NCI-H82 treated with DMSO at 0.1 percent for 48 hours (cell line): ENCODE measurements around the gene TFAP2E.
"Not testable (repeated sequence)": the region's sequence is repeated elsewhere in the genome, so short reads cannot be mapped to it uniquely, and the experiment has no call there.

Experiments
- DNase-seq: peaks from one replicate; lab custom pipeline; 2025; ENCODE audit not compliant: unreplicated experiment; lab: John Stamatoyannopoulos, UW

The TFAP2E gene

DNA sequence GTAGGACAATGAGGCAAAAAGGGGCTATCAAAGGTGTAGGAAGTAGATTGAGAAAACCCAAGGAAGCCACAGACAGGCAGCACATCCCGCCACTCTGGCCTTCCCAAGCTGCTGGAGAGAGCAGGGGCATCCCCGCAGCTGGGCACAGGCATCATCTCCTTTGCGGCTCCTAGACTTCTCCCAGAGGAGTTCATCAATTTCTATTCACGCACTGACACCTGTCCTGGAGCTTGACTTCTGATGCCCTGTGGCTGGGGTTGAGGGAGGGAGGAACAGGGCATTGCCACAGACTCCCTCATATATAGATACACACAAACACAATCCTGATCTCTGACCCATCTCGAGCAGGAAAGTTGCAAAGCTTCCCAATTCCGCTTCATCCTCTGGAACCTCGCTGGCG lies 1.9 kb upstream of the TFAP2E start:
- DNase-seq: no peak

GRCh38 chr1:35572296-35572695 lies 818 bp upstream of the TFAP2E start:
- DNase-seq: no peak

- DNase-seq: no peak
Measured at GRCh38 chr1:35574125-35574654, 1.1 kb downstream of the TFAP2E start.

- DNase-seq: no peak
Measured at GRCh38 chr1:35574655-35575415, 1.7 kb downstream of the TFAP2E start.

DNA sequence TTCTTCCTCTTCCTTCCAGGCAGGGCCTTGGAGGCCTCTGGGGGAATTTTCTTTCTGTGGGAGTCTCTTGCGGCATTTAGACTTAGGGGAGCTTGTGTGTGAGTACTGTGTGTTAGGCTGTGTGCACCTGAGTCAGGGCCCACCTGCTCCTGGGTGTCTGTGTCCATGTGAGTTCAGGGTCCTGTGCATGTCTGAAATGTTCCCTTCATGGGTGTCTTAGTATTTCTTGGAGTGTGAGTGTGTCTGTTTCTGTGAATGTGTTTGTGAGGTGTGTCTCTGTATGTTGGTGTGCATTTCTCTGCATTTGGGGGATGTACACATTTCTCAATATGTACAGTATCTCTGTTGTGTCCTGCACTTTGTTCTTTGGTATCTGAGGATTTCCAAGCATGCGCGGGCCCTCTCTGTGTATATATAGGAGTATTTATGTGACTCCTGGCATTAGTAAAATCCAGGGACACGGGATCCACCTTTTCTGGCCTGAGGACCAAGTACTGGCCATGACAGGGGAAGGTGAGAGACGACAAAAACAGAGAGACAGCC lies 2.4 kb downstream of the TFAP2E start:
- DNase-seq: no peak

DNA sequence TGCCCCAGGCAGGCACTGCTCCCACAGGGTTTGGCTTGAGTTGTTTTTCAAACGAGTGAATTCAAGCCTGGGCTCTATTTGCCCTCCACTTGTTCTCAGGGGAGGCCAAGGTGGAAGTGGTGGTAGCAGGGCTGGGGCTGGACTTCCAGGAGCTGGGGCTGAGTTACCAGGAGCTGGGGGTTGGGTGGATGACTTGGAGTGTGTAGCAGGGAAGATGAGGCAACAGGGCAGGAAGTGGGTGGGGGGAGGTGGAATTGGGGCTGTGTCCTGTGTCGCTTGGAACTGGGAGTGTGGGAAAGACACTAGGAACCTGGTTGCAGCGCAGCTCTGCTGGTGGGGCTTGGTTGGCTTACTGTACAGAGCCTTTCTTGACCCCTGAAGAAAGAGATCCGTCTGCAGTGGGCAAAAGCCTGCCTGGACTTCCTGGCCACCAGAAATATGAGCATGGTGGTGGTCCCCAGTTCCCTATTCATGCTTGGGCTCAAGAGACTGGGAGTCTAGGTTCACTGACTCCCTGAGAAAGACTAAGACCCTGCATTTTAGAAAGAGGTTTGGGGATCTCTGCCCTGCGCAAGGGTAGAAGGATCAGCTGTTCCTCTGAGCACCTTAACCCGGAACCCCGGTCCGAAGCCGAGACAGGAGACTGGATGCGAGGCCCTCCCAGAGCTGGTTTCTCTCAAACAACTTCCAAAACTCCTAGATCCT lies 3.1 kb downstream of the TFAP2E start:
- no peak for DNase-seq

GRCh38 chr1:35576766-35577070 lies 3.6 kb downstream of the TFAP2E start:
- DNase-seq: not testable (repeated sequence)

DNA sequence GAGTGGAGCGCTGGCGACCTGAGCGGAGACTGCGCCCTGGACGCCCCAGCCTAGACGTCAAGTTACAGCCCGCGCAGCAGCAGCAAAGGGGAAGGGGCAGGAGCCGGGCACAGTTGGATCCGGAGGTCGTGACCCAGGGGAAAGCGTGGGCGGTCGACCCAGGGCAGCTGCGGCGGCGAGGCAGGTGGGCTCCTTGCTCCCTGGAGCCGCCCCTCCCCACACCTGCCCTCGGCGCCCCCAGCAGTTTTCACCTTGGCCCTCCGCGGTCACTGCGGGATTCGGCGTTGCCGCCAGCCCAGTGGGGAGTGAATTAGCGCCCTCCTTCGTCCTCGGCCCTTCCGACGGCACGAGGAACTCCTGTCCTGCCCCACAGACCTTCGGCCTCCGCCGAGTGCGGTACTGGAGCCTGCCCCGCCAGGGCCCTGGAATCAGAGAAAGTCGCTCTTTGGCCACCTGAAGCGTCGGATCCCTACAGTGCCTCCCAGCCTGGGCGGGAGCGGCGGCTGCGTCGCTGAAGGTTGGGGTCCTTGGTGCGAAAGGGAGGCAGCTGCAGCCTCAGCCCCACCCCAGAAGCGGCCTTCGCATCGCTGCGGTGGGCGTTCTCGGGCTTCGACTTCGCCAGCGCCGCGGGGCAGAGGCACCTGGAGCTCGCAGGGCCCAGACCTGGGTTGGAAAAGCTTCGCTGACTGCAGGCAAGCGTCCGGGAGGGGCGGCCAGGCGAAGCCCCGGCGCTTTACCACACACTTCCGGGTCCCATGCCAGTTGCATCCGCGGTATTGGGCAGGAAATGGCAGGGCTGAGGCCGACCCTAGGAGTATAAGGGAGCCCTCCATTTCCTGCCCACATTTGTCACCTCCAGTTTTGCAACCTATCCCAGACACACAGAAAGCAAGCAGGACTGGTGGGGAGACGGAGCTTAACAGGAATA lies 4.2 kb downstream of the TFAP2E start:
- DNase-seq: no peak

GRCh38 chr1:35580949-35581388 lies 7.9 kb downstream of the TFAP2E start:
- no peak for DNase-seq

- DNase-seq: not testable (repeated sequence)
Measured at GRCh38 chr1:35581621-35582020, 8.5 kb downstream of the TFAP2E start.

GRCh38 chr1:35585281-35585680 lies 12.2 kb downstream of the TFAP2E start:
- DNase-seq: no peak

DNA sequence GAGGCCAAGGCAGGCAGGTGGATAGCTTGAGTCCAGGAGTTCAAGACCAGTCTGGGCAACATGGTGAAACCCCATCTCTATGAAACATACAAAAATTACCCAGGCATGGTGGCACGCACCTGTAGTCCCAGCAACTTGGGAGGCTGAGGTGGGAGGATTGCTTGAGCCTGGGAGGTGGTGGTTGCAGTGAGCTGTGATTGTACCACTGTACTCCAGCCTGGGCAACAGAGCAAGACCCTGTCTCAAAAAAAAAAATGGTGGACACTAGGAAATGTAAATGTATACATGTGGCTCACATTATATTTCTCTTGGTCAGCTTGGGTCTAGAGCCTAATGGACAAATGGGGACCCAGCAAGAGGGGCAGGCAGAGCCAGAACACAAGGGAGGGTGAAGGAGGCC lies 12.7 kb downstream of the TFAP2E start:
- not testable (repeated sequence) for DNase-seq

GRCh38 chr1:35586808-35587207 lies 13.7 kb downstream of the TFAP2E start:
- no peak for DNase-seq

DNA sequence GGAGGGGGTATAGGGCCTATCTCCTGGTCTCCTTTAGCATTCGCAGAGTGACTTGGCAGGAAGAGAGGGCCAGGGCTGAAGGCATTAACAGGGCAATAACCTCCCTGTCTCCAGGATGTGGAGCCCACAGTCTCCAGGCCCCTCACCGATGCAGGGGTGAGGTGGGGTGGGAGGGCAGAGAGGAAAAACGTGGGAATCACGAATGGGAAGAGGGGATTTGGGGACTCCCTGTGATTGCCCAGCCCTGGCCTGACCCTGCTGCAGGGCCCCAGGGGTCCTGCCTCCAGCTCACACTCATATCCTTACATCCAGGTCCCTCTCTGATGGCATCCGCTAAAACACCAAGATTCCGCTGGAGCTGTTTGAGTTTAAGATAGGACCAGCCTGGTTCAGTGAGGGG lies 14.6 kb downstream of the TFAP2E start:
- DNase-seq: no peak

GRCh38 chr1:35588197-35588910 lies 15.2 kb downstream of the TFAP2E start:
- DNase-seq: no peak

GRCh38 chr1:35589516-35590427 lies 16.7 kb downstream of the TFAP2E start:
- no peak for DNase-seq

- DNase-seq: no peak
Measured at GRCh38 chr1:35590476-35591040, 17.4 kb downstream of the TFAP2E start.

DNA sequence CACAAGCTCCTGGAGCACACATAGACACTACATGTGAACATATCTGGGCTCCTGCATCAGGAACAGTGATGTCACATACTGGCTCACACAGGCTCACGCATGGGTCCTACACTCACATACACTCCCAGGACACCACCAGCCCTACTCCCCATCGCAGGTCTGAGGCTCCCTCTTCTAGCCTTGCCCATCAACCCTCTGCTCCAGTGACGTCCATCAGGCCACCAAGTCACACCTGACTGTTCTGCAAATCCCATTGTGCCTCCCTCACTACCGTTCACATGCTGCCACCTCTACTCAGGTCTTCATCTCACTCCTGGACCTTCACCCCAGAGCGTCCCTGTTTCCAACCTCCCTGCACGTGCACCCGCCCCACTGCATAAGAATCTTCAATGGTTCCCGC lies 18.1 kb downstream of the TFAP2E start:
- no peak for DNase-seq
